ENCODE measurements around the gene PNPLA3.
A peak's percentile ranks its signal among the peaks of the same experiment; 100 is the strongest.

Gene PNPLA3

GRCh38 chr22:43968614-43969013 lies 45.0 kb downstream of the PNPLA3 start:
- DNase-seq = no peak

GRCh38 chr22:43969021-43969878 lies 45.6 kb downstream of the PNPLA3 start:
- DNase-seq = no peak

- DNase-seq = no peak
Measured at GRCh38 chr22:43969989-43970755, 46.6 kb downstream of the PNPLA3 start.

GRCh38 chr22:43971112-43971511 lies 47.5 kb downstream of the PNPLA3 start:
- DNase-seq = no peak

- no peak for DNase-seq
Measured at GRCh38 chr22:43972931-43973462, 49.4 kb downstream of the PNPLA3 start.

- no peak for DNase-seq
Measured at GRCh38 chr22:43974028-43974545, 50.5 kb downstream of the PNPLA3 start.

- DNase-seq = no peak
Measured at GRCh38 chr22:43975041-43975440, 51.4 kb downstream of the PNPLA3 start.

GRCh38 chr22:43976861-43977795 lies 53.5 kb downstream of the PNPLA3 start:
- DNase-seq = no peak

GRCh38 chr22:43978558-43978957 lies 55.0 kb downstream of the PNPLA3 start:
- no peak for DNase-seq

- no peak for DNase-seq
Measured at GRCh38 chr22:43980579-43980978, 57.0 kb downstream of the PNPLA3 start.

GRCh38 chr22:43980996-43981395 lies 57.4 kb downstream of the PNPLA3 start:
- no peak for DNase-seq

GRCh38 chr22:43983808-43984207 lies 60.2 kb downstream of the PNPLA3 start:
- no peak for DNase-seq

GRCh38 chr22:43985532-43985931 lies 61.9 kb downstream of the PNPLA3 start:
- no peak for DNase-seq

- no peak for DNase-seq
Measured at GRCh38 chr22:43988116-43988820, 64.7 kb downstream of the PNPLA3 start.

- no peak for DNase-seq
Measured at GRCh38 chr22:43988960-43989359, 65.4 kb downstream of the PNPLA3 start.

GRCh38 chr22:43990044-43990443 lies 66.4 kb downstream of the PNPLA3 start:
- DNase-seq = no peak

GRCh38 chr22:43991316-43992020 lies 67.9 kb downstream of the PNPLA3 start:
- DNase-seq = no peak

- DNase-seq = no peak
Measured at GRCh38 chr22:43992331-43992821, 68.8 kb downstream of the PNPLA3 start.

- peak; percentile 64 to 69 for DNase-seq
Measured at GRCh38 chr22:43993072-43993760, 69.6 kb downstream of the PNPLA3 start.

GRCh38 chr22:43994006-43994405 lies 70.4 kb downstream of the PNPLA3 start:
- no peak for DNase-seq
